NCI-H1417 (cell line): Measurements from ENCODE around the gene ARHGEF7.
"Not testable (repeated sequence)": the region's sequence is repeated elsewhere in the genome, so short reads cannot be mapped to it uniquely, and the experiment has no call there.

Experiments used
- DNase-seq, 3 experiments: peaks; one replicate each; lab custom pipeline; 2025; lab: John Stamatoyannopoulos, UW

The ARHGEF7 gene

GRCh38 chr13:111252446-111253364 lies 137.6 kb downstream of the ARHGEF7 start:
- DNase-seq: no peak

- DNase-seq: no peak
Measured at GRCh38 chr13:111253365-111253872, 138.3 kb downstream of the ARHGEF7 start.

GRCh38 chr13:111255228-111255790 lies 140.2 kb downstream of the ARHGEF7 start:
- DNase-seq: no peak

GRCh38 chr13:111256458-111256857 lies 141.3 kb downstream of the ARHGEF7 start:
- DNase-seq: no peak

GRCh38 chr13:111256946-111257345 lies 141.8 kb downstream of the ARHGEF7 start:
- no peak for DNase-seq

- not testable (repeated sequence) for DNase-seq
Measured at GRCh38 chr13:111257899-111258298, 142.8 kb downstream of the ARHGEF7 start.

GRCh38 chr13:111258637-111259036 lies 143.5 kb downstream of the ARHGEF7 start:
- DNase-seq: no peak

- no peak for DNase-seq
Measured at GRCh38 chr13:111259058-111259457, 143.9 kb downstream of the ARHGEF7 start.

- no peak for DNase-seq
Measured at GRCh38 chr13:111261326-111261725, 146.2 kb downstream of the ARHGEF7 start.

GRCh38 chr13:111262281-111262680 lies 147.2 kb downstream of the ARHGEF7 start:
- DNase-seq: no peak

- DNase-seq: no peak
Measured at GRCh38 chr13:111262715-111263114, 147.6 kb downstream of the ARHGEF7 start.

GRCh38 chr13:111263566-111263965 lies 148.5 kb downstream of the ARHGEF7 start:
- DNase-seq: no peak

GRCh38 chr13:111265006-111265700 lies 150.0 kb downstream of the ARHGEF7 start:
- no peak for DNase-seq

GRCh38 chr13:111265701-111266035 lies 150.6 kb downstream of the ARHGEF7 start:
- no peak for DNase-seq

- no peak for DNase-seq
Measured at GRCh38 chr13:111267205-111267604, 152.1 kb downstream of the ARHGEF7 start.

GRCh38 chr13:111267784-111268183 lies 152.7 kb downstream of the ARHGEF7 start:
- DNase-seq: peak in 1 of 3 experiments; percentile 53

- DNase-seq: no peak
Measured at GRCh38 chr13:111269508-111269907, 154.4 kb downstream of the ARHGEF7 start.

GRCh38 chr13:111270126-111270525 lies 155.0 kb downstream of the ARHGEF7 start:
- no peak for DNase-seq

- DNase-seq: no peak
Measured at GRCh38 chr13:111270765-111271698, 155.9 kb downstream of the ARHGEF7 start.

GRCh38 chr13:111272117-111272516 lies 157.0 kb downstream of the ARHGEF7 start:
- DNase-seq: no peak

- no peak for DNase-seq
Measured at GRCh38 chr13:111275382-111275781, 160.3 kb downstream of the ARHGEF7 start.
